K562 (cell line): ENCODE results near the gene CCNL1. TPM values are rescaled to one million over a fixed set of nuclear protein-coding genes. Genes with fewer than 3 reads are reported as not detected.

Experiments
- ARID3A ChIP-seq: IDR thresholded peaks from 2 replicates; pipeline ENCODE4 v1.6.1; 2012; ENCODE audit warnings: low read depth, low read length, improper control_type of control experiment, borderline replicate concordance
- CBX8 ChIP-seq: fragments of 200-600 bp; sonication (generic); IDR thresholded peaks from 2 replicates; pipeline ENCODE4 v1.6.1; 2012; ENCODE audit warnings: borderline replicate concordance, mixed run types, low read depth, mild to moderate bottlenecking, moderate library complexity, mixed read lengths, low read length, control low read depth, inconsistent platforms; ENCODE audit not compliant: poor library complexity, severe bottlenecking; ENCODE audit errors: extremely low read depth
- CXXC5 ChIP-seq: fragments of 250-450 bp; sonication (Bioruptor Pico); IDR thresholded peaks from 2 replicates; pipeline ENCODE4 v1.8.0; 2022; ENCODE audit warnings: inconsistent platforms, mild to moderate bottlenecking, moderate library complexity
- IRF2 ChIP-seq: sonication (generic); formaldehyde crosslinking; IDR thresholded peaks from 2 replicates; pipeline ENCODE4 v1.8.1; 2022; ENCODE audit warnings: mild to moderate bottlenecking, missing genetic modification reagents
- KLF16 ChIP-seq: IDR thresholded peaks from 2 replicates; pipeline ENCODE4 v1.6.1; 2016; ENCODE audit warnings: antibody characterized with exemption
- MEF2D ChIP-seq: conservative IDR thresholded peaks from 2 replicates; pipeline ENCODE4 v1.6.1; 2016; ENCODE audit warnings: low read depth, missing genetic modification characterization, missing compliant biosample characterization
- NONO ChIP-seq, 2 experiments: fragments of 200-400 bp in 1 of 2; fragments of 450-650 bp in 1 of 2; formaldehyde crosslinking in 1 of 2; IDR thresholded peaks; 2 replicates each; pipeline ENCODE4 v1.6.1; 2017; ENCODE audit warnings: low read depth in 2 of 2, mild to moderate bottlenecking in 2 of 2, moderate library complexity in 2 of 2, low read length in 1 of 2
- POLR2G ChIP-seq: fragments of 200-400 bp; formaldehyde crosslinking; IDR thresholded peaks from 2 replicates; pipeline ENCODE4 v1.6.1; 2017; ENCODE audit warnings: low read depth, mild to moderate bottlenecking, antibody characterized with exemption, low read length, moderate library complexity
- PREB ChIP-seq: sonication (generic); formaldehyde crosslinking; IDR thresholded peaks from 2 replicates; pipeline ENCODE4 v1.8.1; 2023; ENCODE audit warnings: mild to moderate bottlenecking, missing genetic modification reagents
- RBFOX2 ChIP-seq: fragments of 200-400 bp; formaldehyde crosslinking; IDR thresholded peaks from 2 replicates; pipeline ENCODE4 v1.6.1; 2017; ENCODE audit warnings: low read depth, mild to moderate bottlenecking, low read length, moderate library complexity
- TBL1XR1 ChIP-seq, 2 experiments: IDR thresholded peaks; 2 replicates each; pipeline ENCODE4 v1.6.1; 2012; ENCODE audit warnings: improper control_type of control experiment in 2 of 2, low read length in 2 of 2, mild to moderate bottlenecking in 1 of 2
- TOE1 ChIP-seq, 2 experiments: fragments of 450-650 bp in 1 of 2; sonication (generic) in 1 of 2; formaldehyde crosslinking in 1 of 2; IDR thresholded peaks; 2 replicates each; pipeline versions ENCODE4 v1.7.1 to v1.8.0; 2016 to 2022; ENCODE audit warnings: borderline replicate concordance in 2 of 2, mild to moderate bottlenecking in 2 of 2, antibody characterized with exemption in 1 of 2, inconsistent platforms in 1 of 2, low read depth in 1 of 2, missing genetic modification reagents in 1 of 2, moderate library complexity in 1 of 2
- polyA plus RNA-seq, 8 experiments: library from polyadenylated mRNA; depleted of rRNA in 4 of 8; stranded (reverse) in 5 of 8; unstranded in 3 of 8; fragments of >200 nt; fragmentation: Nextera tagmentation in 2 of 8; fragmentation: Illumina TruSeq in 1 of 8; extraction: Ambion mirVana in 2 of 8; extraction: Trizol in 1 of 8; gene quantifications; 2 replicates each; pipeline versions ENCODE4 v1.2.1 to v1.2.3, GENCODE V29; 2011 to 2014; ENCODE audit warnings: inconsistent platforms in 1 of 8, missing spikeins in 1 of 8
- total RNA-seq, 7 experiments: library from RNA; depleted of rRNA in 6 of 7; stranded (reverse); fragments of >200 nt in 6 of 7; fragmentation: Illumina TruSeq in 2 of 7; extraction: Trizol in 2 of 7; gene quantifications; 2 replicates each; pipeline versions ENCODE4 v1.2.1 to v1.2.3, GENCODE V29; 2011 to 2021; ENCODE audit warnings: low replicate concordance in 1 of 7
- TF ChIP-seq, protein P1 (sequence below): fragments of 450-650 bp; IDR thresholded peaks from 2 replicates; pipeline ENCODE4 v1.6.1; 2018; ENCODE audit warnings: mild to moderate bottlenecking, low read depth; ENCODE audit not compliant: partially characterized antibody
- TF ChIP-seq, protein P2 (sequence below): fragments of 200-800 bp; sonication (Bioruptor generic); IDR thresholded peaks from 2 replicates; pipeline ENCODE4 v1.6.1; 2016; ENCODE audit warnings: missing genetic modification characterization, missing compliant biosample characterization

CCNL1 gene
- total and polyA plus RNA-seq, 9 of the 15 experiments (the other 6 are each of a cell fraction or from before 2014, with no cell fraction given) = 16.1 to 186 (median 132) TPM

DNA sequence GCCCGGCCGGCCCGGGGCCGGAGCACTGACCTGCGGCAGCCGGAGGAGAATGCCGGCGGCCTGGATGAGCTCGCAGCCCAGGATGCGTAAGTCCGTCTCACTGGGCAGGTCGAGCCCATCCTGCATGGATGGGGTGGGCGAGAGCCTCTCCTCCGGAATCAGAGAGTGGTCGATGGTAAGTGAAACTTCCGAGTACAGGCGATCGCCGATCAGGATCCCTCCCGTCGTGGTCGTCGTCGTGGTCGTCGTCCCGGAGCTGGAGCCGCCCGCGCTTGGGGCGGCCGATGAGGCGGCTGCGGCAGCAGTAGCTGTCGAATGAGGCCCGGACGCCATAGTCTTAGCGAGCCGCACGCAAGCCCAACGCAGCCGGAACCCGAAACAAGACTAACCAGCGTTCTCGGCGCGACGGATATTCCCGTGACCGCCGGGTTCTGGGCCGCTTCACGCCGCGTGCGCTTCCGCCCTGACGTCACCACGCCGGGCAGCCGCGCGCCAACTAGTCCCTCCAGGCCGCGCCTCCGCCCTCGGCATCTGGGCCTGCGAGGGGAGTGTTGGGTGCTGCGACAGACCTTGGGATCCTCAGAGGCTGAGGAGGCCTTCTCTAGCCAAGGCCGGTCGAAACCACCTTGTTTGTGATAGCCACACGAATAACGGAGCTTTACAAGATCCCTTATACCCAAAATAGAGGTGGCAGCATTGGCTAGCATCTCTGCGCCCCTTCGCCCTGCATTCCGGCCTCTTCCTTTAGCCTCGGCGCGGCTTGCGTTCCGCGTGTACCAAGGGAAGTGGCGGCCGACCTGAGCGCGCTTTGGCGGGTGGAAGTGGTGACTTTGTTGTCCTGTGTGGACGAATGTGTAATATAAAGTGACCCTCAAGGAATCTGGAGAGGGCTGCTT lies at the start of gene CCNL1 (continued):
- peak; percentile 72 to 86; a peak in 2 of 4 replicates for TF ChIP-seq NONO (IDR thresholded peaks at IDR 0.05; ENCODE audit: low read depth in 2 of 2, low read length in 1 of 2)
- peak; percentile 24 to 89 for TF ChIP-seq TBL1XR1 (IDR thresholded peaks at IDR 0.05; ENCODE audit: low read length in 2 of 2)
- TF ChIP-seq, protein P1, sequence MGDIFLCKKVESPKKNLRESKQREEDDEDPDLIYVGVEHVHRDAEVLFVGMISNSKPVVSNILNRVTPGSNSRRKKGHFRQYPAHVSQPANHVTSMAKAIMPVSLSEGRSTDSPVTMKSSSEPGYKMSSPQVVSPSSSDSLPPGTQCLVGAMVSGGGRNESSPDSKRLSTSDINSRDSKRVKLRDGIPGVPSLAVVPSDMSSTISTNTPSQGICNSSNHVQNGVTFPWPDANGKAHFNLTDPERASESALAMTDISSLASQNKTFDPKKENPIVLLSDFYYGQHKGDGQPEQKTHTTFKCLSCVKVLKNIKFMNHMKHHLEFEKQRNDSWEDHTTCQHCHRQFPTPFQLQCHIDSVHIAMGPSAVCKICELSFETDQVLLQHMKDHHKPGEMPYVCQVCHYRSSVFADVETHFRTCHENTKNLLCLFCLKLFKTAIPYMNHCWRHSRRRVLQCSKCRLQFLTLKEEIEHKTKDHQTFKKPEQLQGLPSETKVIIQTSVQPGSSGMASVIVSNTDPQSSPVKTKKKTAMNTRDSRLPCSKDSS = no peak
- TF ChIP-seq IRF2 (CRISPR knock-in tag) = no peak; the same call in 1 of the 2 replicates
- no peak for TF ChIP-seq CBX8
- no peak; the same call in 1 of the 2 replicates for TF ChIP-seq KLF16
- peak; percentile 100 for TF ChIP-seq POLR2G
- TF ChIP-seq CXXC5 (CRISPR knock-in tag) = peak; percentile 99
- TF ChIP-seq ARID3A = no peak
- TF ChIP-seq TOE1 (IDR thresholded peaks at IDR 0.05; ENCODE audit: borderline replicate concordance) = peak; percentile 87
- peak; percentile 92 for TF ChIP-seq TOE1 (CRISPR knock-in tag; IDR thresholded peaks at IDR 0.05; ENCODE audit: borderline replicate concordance, low read depth)
- peak; percentile 100 for TF ChIP-seq RBFOX2
- TF ChIP-seq MEF2D = no peak
- TF ChIP-seq, protein P2, sequence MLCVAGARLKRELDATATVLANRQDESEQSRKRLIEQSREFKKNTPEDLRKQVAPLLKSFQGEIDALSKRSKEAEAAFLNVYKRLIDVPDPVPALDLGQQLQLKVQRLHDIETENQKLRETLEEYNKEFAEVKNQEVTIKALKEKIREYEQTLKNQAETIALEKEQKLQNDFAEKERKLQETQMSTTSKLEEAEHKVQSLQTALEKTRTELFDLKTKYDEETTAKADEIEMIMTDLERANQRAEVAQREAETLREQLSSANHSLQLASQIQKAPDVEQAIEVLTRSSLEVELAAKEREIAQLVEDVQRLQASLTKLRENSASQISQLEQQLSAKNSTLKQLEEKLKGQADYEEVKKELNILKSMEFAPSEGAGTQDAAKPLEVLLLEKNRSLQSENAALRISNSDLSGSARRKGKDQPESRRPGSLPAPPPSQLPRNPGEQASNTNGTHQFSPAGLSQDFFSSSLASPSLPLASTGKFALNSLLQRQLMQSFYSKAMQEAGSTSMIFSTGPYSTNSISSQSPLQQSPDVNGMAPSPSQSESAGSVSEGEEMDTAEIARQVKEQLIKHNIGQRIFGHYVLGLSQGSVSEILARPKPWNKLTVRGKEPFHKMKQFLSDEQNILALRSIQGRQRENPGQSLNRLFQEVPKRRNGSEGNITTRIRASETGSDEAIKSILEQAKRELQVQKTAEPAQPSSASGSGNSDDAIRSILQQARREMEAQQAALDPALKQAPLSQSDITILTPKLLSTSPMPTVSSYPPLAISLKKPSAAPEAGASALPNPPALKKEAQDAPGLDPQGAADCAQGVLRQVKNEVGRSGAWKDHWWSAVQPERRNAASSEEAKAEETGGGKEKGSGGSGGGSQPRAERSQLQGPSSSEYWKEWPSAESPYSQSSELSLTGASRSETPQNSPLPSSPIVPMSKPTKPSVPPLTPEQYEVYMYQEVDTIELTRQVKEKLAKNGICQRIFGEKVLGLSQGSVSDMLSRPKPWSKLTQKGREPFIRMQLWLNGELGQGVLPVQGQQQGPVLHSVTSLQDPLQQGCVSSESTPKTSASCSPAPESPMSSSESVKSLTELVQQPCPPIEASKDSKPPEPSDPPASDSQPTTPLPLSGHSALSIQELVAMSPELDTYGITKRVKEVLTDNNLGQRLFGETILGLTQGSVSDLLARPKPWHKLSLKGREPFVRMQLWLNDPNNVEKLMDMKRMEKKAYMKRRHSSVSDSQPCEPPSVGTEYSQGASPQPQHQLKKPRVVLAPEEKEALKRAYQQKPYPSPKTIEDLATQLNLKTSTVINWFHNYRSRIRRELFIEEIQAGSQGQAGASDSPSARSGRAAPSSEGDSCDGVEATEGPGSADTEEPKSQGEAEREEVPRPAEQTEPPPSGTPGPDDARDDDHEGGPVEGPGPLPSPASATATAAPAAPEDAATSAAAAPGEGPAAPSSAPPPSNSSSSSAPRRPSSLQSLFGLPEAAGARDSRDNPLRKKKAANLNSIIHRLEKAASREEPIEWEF (CRISPR knock-in tag) = peak; percentile 71
- 0 out of 2 replicates have a peak, but pooled peaks have one; percentile 79 for TF ChIP-seq PREB
